Activated naive CD4-positive, alpha-beta T cell treated with anti-CD3 and anti-CD28 coated beads for 36 hours (primary cell): ENCODE data around the gene ZSCAN22. TPM values are rescaled to one million over a fixed set of nuclear protein-coding genes. Genes with fewer than 3 reads are reported as not detected.
"Not testable (repeated sequence)": the region's sequence is repeated elsewhere in the genome, so short reads cannot be mapped to it uniquely, and the experiment has no call there.

Experiments used
- CTCF ChIA-PET: fragments of 350-600 bp; sonication (Branson Sonifier 250); formaldehyde crosslinking; loops from one replicate; lab custom pipeline; 2021; ENCODE audit warnings: antibody characterized with exemption; lab: Charles Lee
- DNase-seq: peaks from one replicate; pipeline ENCODE4 v3.0.0-alpha.2; 2020
- H3K27ac Mint-ChIP-seq: one replicate; pipeline ENCODE4 v1.8.0; 2021; ENCODE audit warnings: mild to moderate bottlenecking, mixed read lengths
- H3K27me3 Mint-ChIP-seq: one replicate; pipeline ENCODE4 v1.8.0; 2021; ENCODE audit warnings: low read depth, mixed read lengths
- H3K36me3 Mint-ChIP-seq: one replicate; pipeline ENCODE4 v1.8.0; 2021; ENCODE audit warnings: low read depth, mixed read lengths
- H3K4me1 Mint-ChIP-seq: one replicate; pipeline ENCODE4 v1.8.0; 2021; ENCODE audit warnings: low read depth, mixed read lengths
- H3K4me3 Mint-ChIP-seq: one replicate; pipeline ENCODE4 v1.8.0; 2021; ENCODE audit warnings: mild to moderate bottlenecking, moderate library complexity, mixed read lengths
- H3K9me3 Mint-ChIP-seq: one replicate; pipeline ENCODE4 v1.8.0; 2021; ENCODE audit warnings: mixed read lengths
- intact Hi-C: fragments of 100-400 bp; cut with micrococcal nuclease; formaldehyde crosslinking; loops from one replicate; pipeline ENCODE4 v1.15.1; 2023
- total RNA-seq, 2 experiments: library from RNA; stranded (reverse); gene quantifications; one replicate each; pipeline ENCODE4 v1.2.3, GENCODE V29; 2021

ZSCAN22 gene
- total RNA-seq, 2 experiments from 2014 or later: 1.2 to 1.3 TPM

GRCh38 chr19:58346961-58347929 is 20.5 kb downstream of the ZSCAN22 start:
- DNase-seq: peak; percentile 69
- Mint-ChIP-seq H3K4me1 (peaks cover 23% of the 10 kb centered on the region), H3K27ac (peak overlapping the region; percentile 21), H3K27me3 (peaks cover 5% of the 10 kb centered on the region), H3K36me3 (peaks cover 6% of the 10 kb centered on the region), H3K4me3 (peak overlapping the region; percentile 87), H3K9me3 (peaks cover 1% of the 10 kb centered on the region)
- CTCF ChIA-PET: no interaction called here
- intact Hi-C loops: loop anchor here (1.0 kb wide), 1 partner anchor 15 kb away; the partner anchor contains the start of gene ZNF497

- H3K4me3 Mint-ChIP-seq: peak overlapping the region; percentile 87
- H3K9me3 Mint-ChIP-seq, intact Hi-C loops, H3K27me3 Mint-ChIP-seq, H3K36me3 Mint-ChIP-seq, H3K27ac Mint-ChIP-seq, DNase-seq: not testable (repeated sequence)
- CTCF ChIA-PET: interaction anchor here (0.6 to 0.7 kb wide), 2 partner anchors 120 to 129 kb away, joined by 3 to 4 read pairs; no protein-coding TSS in a partner anchor
- H3K4me1 Mint-ChIP-seq: peaks cover 23% of the 10 kb centered on the region
Observed at GRCh38 chr19:58348080-58348479, 21.3 kb downstream of the ZSCAN22 start.

GRCh38 chr19:58349590-58349989 is 22.8 kb downstream of the ZSCAN22 start:
- CTCF ChIA-PET: no interaction called here
- peaks cover 9% of the 10 kb centered on the region for H3K36me3 Mint-ChIP-seq
- peaks cover 5% of the 10 kb centered on the region for H3K27me3 Mint-ChIP-seq
- H3K9me3 Mint-ChIP-seq: no peaks in the 10 kb centered on the region
- no peak overlapping the region for H3K27ac Mint-ChIP-seq
- peaks cover 23% of the 10 kb centered on the region for H3K4me1 Mint-ChIP-seq
- DNase-seq: no peak
- intact Hi-C loops: no loop called here
- no peak overlapping the region for H3K4me3 Mint-ChIP-seq

- H3K9me3 Mint-ChIP-seq: no peaks in the 10 kb centered on the region
- H3K4me1 Mint-ChIP-seq: peaks cover 25% of the 10 kb centered on the region
- peaks cover 9% of the 10 kb centered on the region for H3K36me3 Mint-ChIP-seq
- intact Hi-C loops: no loop called here
- CTCF ChIA-PET: no interaction called here
- H3K4me3 Mint-ChIP-seq: no peak overlapping the region
- H3K27me3 Mint-ChIP-seq: peaks cover 5% of the 10 kb centered on the region
- no peak overlapping the region for H3K27ac Mint-ChIP-seq
- DNase-seq: no peak
Observed at GRCh38 chr19:58350001-58350861, 23.4 kb downstream of the ZSCAN22 start.

- Mint-ChIP-seq H3K36me3 (peaks cover 9% of the 10 kb centered on the region), H3K27ac (no peak overlapping the region), H3K4me1 (peaks cover 25% of the 10 kb centered on the region), H3K4me3 (no peak overlapping the region), H3K27me3 (peaks cover 5% of the 10 kb centered on the region), H3K9me3 (no peaks in the 10 kb centered on the region)
- no peak for DNase-seq
- CTCF ChIA-PET: no interaction called here
- intact Hi-C loops: no loop called here
Observed at GRCh38 chr19:58350871-58351557, 24.2 kb downstream of the ZSCAN22 start.

- Mint-ChIP-seq H3K36me3 (peaks cover 9% of the 10 kb centered on the region), H3K9me3 (no peaks in the 10 kb centered on the region), H3K27ac (no peak overlapping the region), H3K27me3 (peaks cover 5% of the 10 kb centered on the region), H3K4me1 (peaks cover 28% of the 10 kb centered on the region), H3K4me3 (no peak overlapping the region)
- CTCF ChIA-PET: no interaction called here
- DNase-seq: no peak
- intact Hi-C loops: no loop called here
Observed at GRCh38 chr19:58351558-58351878, 24.7 kb downstream of the ZSCAN22 start.

GRCh38 chr19:58351990-58352755 is 25.4 kb downstream of the ZSCAN22 start:
- intact Hi-C loops: no loop called here
- H3K27me3 Mint-ChIP-seq: peaks cover 5% of the 10 kb centered on the region
- H3K4me1 Mint-ChIP-seq: peaks cover 27% of the 10 kb centered on the region
- peaks cover 9% of the 10 kb centered on the region for H3K36me3 Mint-ChIP-seq
- no peak for DNase-seq
- CTCF ChIA-PET: no interaction called here
- H3K27ac Mint-ChIP-seq: no peak overlapping the region
- no peaks in the 10 kb centered on the region for H3K9me3 Mint-ChIP-seq
- no peak overlapping the region for H3K4me3 Mint-ChIP-seq

GRCh38 chr19:58352760-58353671 is 26.2 kb downstream of the ZSCAN22 start, which contains the start of gene A1BG:
Gene A1BG (minus strand): TSS chr19:58353492. CDS start chr19:58353437, 55 bp downstream.
- H3K27me3 Mint-ChIP-seq: peaks cover 5% of the 10 kb centered on the region
- intact Hi-C loops: no loop called here
- no peak within 1 kb of the TSS for H3K4me3 Mint-ChIP-seq
- H3K27ac Mint-ChIP-seq: no peak within 1 kb of the TSS
- no peaks in the 10 kb centered on the region for H3K9me3 Mint-ChIP-seq
- CTCF ChIA-PET: no interaction called here
- no peak for DNase-seq
- peaks cover 26% of the 10 kb centered on the region for H3K4me1 Mint-ChIP-seq
- peaks cover 9% of the 10 kb centered on the region for H3K36me3 Mint-ChIP-seq

- DNase-seq: no peak
- Mint-ChIP-seq H3K4me3 (no peak overlapping the region), H3K9me3 (no peaks in the 10 kb centered on the region), H3K27me3 (peaks cover 5% of the 10 kb centered on the region), H3K36me3 (peaks cover 9% of the 10 kb centered on the region), H3K4me1 (peaks cover 20% of the 10 kb centered on the region), H3K27ac (no peak overlapping the region)
- CTCF ChIA-PET: no interaction called here
- intact Hi-C loops: no loop called here
Observed at GRCh38 chr19:58353717-58354477, 27.1 kb downstream of the ZSCAN22 start.

- Mint-ChIP-seq H3K27me3 (peaks cover 4% of the 10 kb centered on the region), H3K9me3 (no peaks in the 10 kb centered on the region), H3K4me1 (peaks cover 17% of the 10 kb centered on the region), H3K27ac (no peak overlapping the region), H3K4me3 (no peak overlapping the region), H3K36me3 (peaks cover 6% of the 10 kb centered on the region)
- intact Hi-C loops: no loop called here
- CTCF ChIA-PET: no interaction called here
- DNase-seq: no peak
Observed at GRCh38 chr19:58354478-58355030, 27.8 kb downstream of the ZSCAN22 start.
